WTC11 (cell line): ENCODE data around the gene CLCC1. TPM values are rescaled to one million over a fixed set of nuclear protein-coding genes. Genes with fewer than 3 reads are reported as not detected.

Experiments used
- ATAC-seq: fragments of 200-7000 bp; cut with Tn5 transposase; 2 replicates; pipeline ENCODE4 v1.10.0; 2021; ENCODE audit warnings: mild to moderate bottlenecking, moderate library complexity
- Bru-seq: library from RNA; stranded (reverse); fragments of 400-500 nt; gene quantifications from one replicate; lab custom pipeline; 2021; lab: Mats Ljungman, UMichigan
- CTCF ChIA-PET: fragments of 300-600 bp; sonication (Branson Sonifier 250); formaldehyde crosslinking; loops from one replicate; lab custom pipeline; 2021; ENCODE audit warnings: antibody characterized with exemption; lab: Charles Lee
- POLR2A ChIA-PET: fragments of 350-600 bp; sonication (Branson Sonifier 250); formaldehyde crosslinking; loops from one replicate; lab custom pipeline; 2021; ENCODE audit warnings: antibody characterized with exemption; lab: Charles Lee
- DNase-seq: peaks from one replicate; pipeline ENCODE4 v3.0.0; 2021; ENCODE audit warnings: low spot score
- H3K27ac Mint-ChIP-seq: 2 replicates; pipeline ENCODE4 v1.8.0; 2021; ENCODE audit warnings: mixed read lengths
- H3K27me3 Mint-ChIP-seq: 2 replicates; pipeline ENCODE4 v1.8.0; 2021; ENCODE audit warnings: low read depth, mild to moderate bottlenecking, moderate library complexity, mixed read lengths
- H3K36me3 Mint-ChIP-seq: 2 replicates; pipeline ENCODE4 v1.8.0; 2021; ENCODE audit warnings: mixed read lengths
- H3K4me1 Mint-ChIP-seq: 2 replicates; pipeline ENCODE4 v1.8.0; 2022; ENCODE audit warnings: mixed read lengths
- H3K4me3 Mint-ChIP-seq: 2 replicates; pipeline ENCODE4 v1.8.0; 2021; ENCODE audit warnings: mild to moderate bottlenecking, moderate library complexity, mixed read lengths
- H3K9me3 Mint-ChIP-seq: 2 replicates; pipeline ENCODE4 v1.8.0; 2021; ENCODE audit warnings: mixed read lengths
- ATF6 ChIP-seq: sonication (generic); formaldehyde crosslinking; IDR thresholded peaks from 2 replicates; pipeline ENCODE4 v1.8.1; 2023; ENCODE audit warnings: mild to moderate bottlenecking, missing genetic modification reagents
- CDX4 ChIP-seq: fragments of 250-450 bp; sonication (Bioruptor Pico); IDR thresholded peaks from 2 replicates; pipeline ENCODE4 v1.9.0; 2021; ENCODE audit warnings: moderate library complexity, mild to moderate bottlenecking, inconsistent platforms, borderline replicate concordance
- CREB1 ChIP-seq: sonication (generic); formaldehyde crosslinking; IDR thresholded peaks from 2 replicates; pipeline ENCODE4 v1.8.0; 2023; ENCODE audit warnings: mild to moderate bottlenecking, missing genetic modification reagents
- ERG ChIP-seq: fragments of 250-450 bp; sonication (Bioruptor Pico); IDR thresholded peaks from 2 replicates; pipeline ENCODE4 v1.8.0; 2021; ENCODE audit warnings: mild to moderate bottlenecking
- ESRRA ChIP-seq: sonication (generic); formaldehyde crosslinking; IDR thresholded peaks from 2 replicates; pipeline ENCODE4 v1.8.1; 2022; ENCODE audit warnings: mild to moderate bottlenecking, missing genetic modification reagents, borderline replicate concordance
- ETV6 ChIP-seq: sonication (generic); formaldehyde crosslinking; IDR thresholded peaks from 2 replicates; pipeline ENCODE4 v1.8.1; 2022; ENCODE audit warnings: mild to moderate bottlenecking, missing genetic modification reagents
- FOXJ3 ChIP-seq: sonication (generic); formaldehyde crosslinking; IDR thresholded peaks from 2 replicates; pipeline ENCODE4 v1.9.0; 2021; ENCODE audit warnings: missing genetic modification reagents, mild to moderate bottlenecking, borderline replicate concordance
- FOXP1 ChIP-seq: sonication (generic); formaldehyde crosslinking; IDR thresholded peaks from 2 replicates; pipeline ENCODE4 v1.8.0; 2022; ENCODE audit warnings: missing genetic modification reagents, mild to moderate bottlenecking, moderate library complexity, borderline replicate concordance
- GTF2I ChIP-seq: fragments of 250-450 bp; sonication (Bioruptor Pico); conservative IDR thresholded peaks from 2 replicates; pipeline ENCODE4 v1.4.0; 2021; ENCODE audit warnings: mild to moderate bottlenecking
- MYBL2 ChIP-seq: sonication (generic); formaldehyde crosslinking; IDR thresholded peaks from 2 replicates; pipeline ENCODE4 v1.8.1; 2023; ENCODE audit warnings: mild to moderate bottlenecking, moderate library complexity, missing genetic modification reagents
- RELA ChIP-seq: sonication (generic); formaldehyde crosslinking; IDR thresholded peaks from 2 replicates; pipeline ENCODE4 v1.8.1; 2022; ENCODE audit warnings: missing genetic modification reagents, mild to moderate bottlenecking, borderline replicate concordance
- SMAD3 ChIP-seq: sonication (generic); formaldehyde crosslinking; IDR thresholded peaks from 2 replicates; pipeline ENCODE4 v1.8.0; 2022; ENCODE audit warnings: missing genetic modification reagents, mild to moderate bottlenecking, borderline replicate concordance
- SOX15 ChIP-seq: fragments of 250-450 bp; sonication (Bioruptor Pico); IDR thresholded peaks from 2 replicates; pipeline ENCODE4 v1.9.0; 2021; ENCODE audit warnings: mild to moderate bottlenecking
- TEAD1 ChIP-seq: sonication (generic); formaldehyde crosslinking; IDR thresholded peaks from 2 replicates; pipeline ENCODE4 v1.8.0; 2022; ENCODE audit warnings: mild to moderate bottlenecking, missing genetic modification reagents
- TEAD4 ChIP-seq: sonication (generic); formaldehyde crosslinking; IDR thresholded peaks from 2 replicates; pipeline ENCODE4 v1.8.0; 2022; ENCODE audit warnings: mild to moderate bottlenecking, missing genetic modification reagents
- USF1 ChIP-seq: sonication (generic); formaldehyde crosslinking; IDR thresholded peaks from 2 replicates; pipeline ENCODE4 v1.8.0; 2022; ENCODE audit warnings: mild to moderate bottlenecking, missing genetic modification reagents
- ZBTB21 ChIP-seq: sonication (generic); formaldehyde crosslinking; IDR thresholded peaks from 2 replicates; pipeline ENCODE4 v1.8.1; 2023; ENCODE audit warnings: mild to moderate bottlenecking, missing genetic modification reagents, borderline replicate concordance
- ZNF219 ChIP-seq: sonication (generic); formaldehyde crosslinking; IDR thresholded peaks from 2 replicates; pipeline ENCODE4 v1.8.0; 2023; ENCODE audit warnings: missing genetic modification reagents, mild to moderate bottlenecking, borderline replicate concordance
- ZNF232 ChIP-seq: sonication (generic); formaldehyde crosslinking; IDR thresholded peaks from 2 replicates; pipeline ENCODE4 v1.8.0; 2022; ENCODE audit warnings: mild to moderate bottlenecking, missing genetic modification reagents
- ZNF423 ChIP-seq: fragments of 250-450 bp; sonication (Bioruptor Pico); IDR thresholded peaks from 2 replicates; pipeline ENCODE4 v2.1.2; 2022; ENCODE audit warnings: mild to moderate bottlenecking, moderate library complexity
- ZSCAN18 ChIP-seq: fragments of 250-450 bp; sonication (Bioruptor Pico); IDR thresholded peaks from 2 replicates; pipeline ENCODE4 v2.1.2; 2022; ENCODE audit warnings: mild to moderate bottlenecking, moderate library complexity
- long read RNA-seq, 3 experiments: library from RNA in 1 of 3; library from capped mRNA in 1 of 3; library from polyadenylated mRNA in 1 of 3; unstranded in 2 of 3; stranded (forward) in 1 of 3; transcript quantifications; one replicate each; pipeline ENCODE4 v2.0.0, GENCODE V29; 2021
- total RNA-seq: library from RNA; stranded (reverse); gene quantifications from 3 replicates; pipeline ENCODE4 v1.2.3, GENCODE V29; 2021
- TF ChIP-seq, protein P1 (sequence below): sonication (generic); formaldehyde crosslinking; IDR thresholded peaks from 2 replicates; pipeline ENCODE4 v1.8.1; 2023; ENCODE audit warnings: mild to moderate bottlenecking, missing genetic modification reagents, borderline replicate concordance
- TF ChIP-seq, protein P2 (sequence below): fragments of 250-450 bp; sonication (Bioruptor Pico); IDR thresholded peaks from 2 replicates; pipeline ENCODE4 v1.9.0; 2021; ENCODE audit warnings: mild to moderate bottlenecking

Gene CLCC1
- total RNA-seq: 25.1 to 27.4 TPM (median 25.7 TPM) in 3 replicates
- Bru-seq, nascent RNA: percentile 93 among the genes with signal in this experiment
- long read RNA-seq, experiment 1, full-length matches to known transcripts: 28 of 103 reads
- long read RNA-seq, experiment 1, partial matches to known transcripts: 10 of 103 reads
- long read RNA-seq, experiment 1, other reads (novel, unspliced or antisense): 65 of 103 reads
- long read RNA-seq, experiment 2, full-length matches to known transcripts: 3 of 24 reads
- long read RNA-seq, experiment 2, partial matches to known transcripts: 6 of 24 reads
- long read RNA-seq, experiment 2, other reads (novel, unspliced or antisense): 15 of 24 reads
- long read RNA-seq, experiment 3, full-length matches to known transcripts: 6 of 30 reads
- long read RNA-seq, experiment 3, partial matches to known transcripts: 3 of 30 reads
- long read RNA-seq, experiment 3, other reads (novel, unspliced or antisense): 21 of 30 reads

DNA sequence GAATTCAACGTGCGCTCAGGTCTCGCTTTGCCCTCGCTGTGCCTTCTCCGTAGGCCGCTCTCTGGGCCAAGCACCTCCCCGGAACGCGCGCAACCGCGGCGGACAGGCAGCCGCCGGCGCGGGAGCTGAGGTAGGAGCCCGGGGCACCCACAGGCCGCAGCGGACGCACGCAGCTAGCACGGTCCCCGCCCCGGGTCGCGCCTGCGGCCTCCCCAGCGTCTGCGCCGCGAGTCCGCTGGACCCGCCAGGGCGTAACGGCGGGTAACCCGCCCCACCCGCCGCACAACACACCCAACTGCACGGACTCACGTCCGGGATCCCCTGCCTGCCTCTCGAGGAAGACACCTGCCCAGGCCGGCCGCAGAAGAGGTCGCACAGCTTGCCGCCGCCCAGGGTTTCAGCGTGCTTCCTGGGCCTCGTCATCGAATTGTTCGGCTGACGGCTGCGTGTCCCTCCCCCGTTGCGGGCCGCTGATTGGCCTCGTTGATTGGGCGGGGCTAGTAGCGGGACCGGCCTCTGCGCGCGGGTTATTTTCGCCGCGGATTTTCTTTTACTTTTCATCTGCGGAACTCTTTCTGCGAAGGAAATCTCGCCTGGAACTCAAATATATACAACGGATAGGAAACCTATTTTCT lies at the start of gene CLCC1:
CLCC1 (minus strand) TSS at position 433 of the 635 bp plus-strand sequence. CDS start 13,047 bp downstream, outside the sequence.
- Mint-ChIP-seq H3K27ac (peak within 1 kb of the TSS; percentile 45), H3K27me3 (no peaks in the 10 kb centered on the region), H3K9me3 (no peaks in the 10 kb centered on the region), H3K4me1 (peaks cover 17% of the 10 kb centered on the region), H3K36me3 (no peaks in the 10 kb centered on the region), H3K4me3 (peak within 1 kb of the TSS; percentile 80)
- ChIA-PET POLR2A (interaction anchor here (0.7 kb wide), 1 partner anchor 293 kb away, joined by 4 read pairs; no protein-coding TSS in a partner anchor), CTCF (interaction anchor here (0.8 to 1.2 kb wide), 3 partner anchors 15 to 238 kb away, joined by 3 to 4 read pairs (median 3); no protein-coding TSS in a partner anchor)
- DNase-seq (peak; percentile 90), ATAC-seq (peak; percentile 95)
- TF ChIP-seq ETV6 (CRISPR knock-in tag): peak; percentile 86
- no peak for TF ChIP-seq ZSCAN18 (CRISPR knock-in tag)
- no peak for TF ChIP-seq GTF2I
- peak; percentile 84 for TF ChIP-seq FOXP1 (CRISPR knock-in tag)
- TF ChIP-seq ESRRA (CRISPR knock-in tag): no peak
- TF ChIP-seq ATF6 (CRISPR knock-in tag): no peak
- no peak for TF ChIP-seq ERG (CRISPR knock-in tag)
- peak; percentile 62; the same call in 1 of the 2 replicates for TF ChIP-seq ZNF219 (CRISPR knock-in tag)
- no peak for TF ChIP-seq USF1 (CRISPR knock-in tag)
- TF ChIP-seq, protein P1, sequence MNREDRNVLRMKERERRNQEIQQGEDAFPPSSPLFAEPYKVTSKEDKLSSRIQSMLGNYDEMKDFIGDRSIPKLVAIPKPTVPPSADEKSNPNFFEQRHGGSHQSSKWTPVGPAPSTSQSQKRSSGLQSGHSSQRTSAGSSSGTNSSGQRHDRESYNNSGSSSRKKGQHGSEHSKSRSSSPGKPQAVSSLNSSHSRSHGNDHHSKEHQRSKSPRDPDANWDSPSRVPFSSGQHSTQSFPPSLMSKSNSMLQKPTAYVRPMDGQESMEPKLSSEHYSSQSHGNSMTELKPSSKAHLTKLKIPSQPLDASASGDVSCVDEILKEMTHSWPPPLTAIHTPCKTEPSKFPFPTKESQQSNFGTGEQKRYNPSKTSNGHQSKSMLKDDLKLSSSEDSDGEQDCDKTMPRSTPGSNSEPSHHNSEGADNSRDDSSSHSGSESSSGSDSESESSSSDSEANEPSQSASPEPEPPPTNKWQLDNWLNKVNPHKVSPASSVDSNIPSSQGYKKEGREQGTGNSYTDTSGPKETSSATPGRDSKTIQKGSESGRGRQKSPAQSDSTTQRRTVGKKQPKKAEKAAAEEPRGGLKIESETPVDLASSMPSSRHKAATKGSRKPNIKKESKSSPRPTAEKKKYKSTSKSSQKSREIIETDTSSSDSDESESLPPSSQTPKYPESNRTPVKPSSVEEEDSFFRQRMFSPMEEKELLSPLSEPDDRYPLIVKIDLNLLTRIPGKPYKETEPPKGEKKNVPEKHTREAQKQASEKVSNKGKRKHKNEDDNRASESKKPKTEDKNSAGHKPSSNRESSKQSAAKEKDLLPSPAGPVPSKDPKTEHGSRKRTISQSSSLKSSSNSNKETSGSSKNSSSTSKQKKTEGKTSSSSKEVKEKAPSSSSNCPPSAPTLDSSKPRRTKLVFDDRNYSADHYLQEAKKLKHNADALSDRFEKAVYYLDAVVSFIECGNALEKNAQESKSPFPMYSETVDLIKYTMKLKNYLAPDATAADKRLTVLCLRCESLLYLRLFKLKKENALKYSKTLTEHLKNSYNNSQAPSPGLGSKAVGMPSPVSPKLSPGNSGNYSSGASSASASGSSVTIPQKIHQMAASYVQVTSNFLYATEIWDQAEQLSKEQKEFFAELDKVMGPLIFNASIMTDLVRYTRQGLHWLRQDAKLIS: no peak
- no peak for TF ChIP-seq CDX4 (CRISPR knock-in tag)
- no peak; the same call in 1 of the 2 replicates for TF ChIP-seq RELA (CRISPR knock-in tag)
- no peak for TF ChIP-seq SOX15 (CRISPR knock-in tag)
- TF ChIP-seq MYBL2: 0 out of 2 replicates have a peak, but pooled peaks have one; percentile 53
- no peak for TF ChIP-seq CREB1 (CRISPR knock-in tag)
- peak; percentile 38; the same call in 1 of the 2 replicates for TF ChIP-seq ZNF423
- TF ChIP-seq, protein P2, sequence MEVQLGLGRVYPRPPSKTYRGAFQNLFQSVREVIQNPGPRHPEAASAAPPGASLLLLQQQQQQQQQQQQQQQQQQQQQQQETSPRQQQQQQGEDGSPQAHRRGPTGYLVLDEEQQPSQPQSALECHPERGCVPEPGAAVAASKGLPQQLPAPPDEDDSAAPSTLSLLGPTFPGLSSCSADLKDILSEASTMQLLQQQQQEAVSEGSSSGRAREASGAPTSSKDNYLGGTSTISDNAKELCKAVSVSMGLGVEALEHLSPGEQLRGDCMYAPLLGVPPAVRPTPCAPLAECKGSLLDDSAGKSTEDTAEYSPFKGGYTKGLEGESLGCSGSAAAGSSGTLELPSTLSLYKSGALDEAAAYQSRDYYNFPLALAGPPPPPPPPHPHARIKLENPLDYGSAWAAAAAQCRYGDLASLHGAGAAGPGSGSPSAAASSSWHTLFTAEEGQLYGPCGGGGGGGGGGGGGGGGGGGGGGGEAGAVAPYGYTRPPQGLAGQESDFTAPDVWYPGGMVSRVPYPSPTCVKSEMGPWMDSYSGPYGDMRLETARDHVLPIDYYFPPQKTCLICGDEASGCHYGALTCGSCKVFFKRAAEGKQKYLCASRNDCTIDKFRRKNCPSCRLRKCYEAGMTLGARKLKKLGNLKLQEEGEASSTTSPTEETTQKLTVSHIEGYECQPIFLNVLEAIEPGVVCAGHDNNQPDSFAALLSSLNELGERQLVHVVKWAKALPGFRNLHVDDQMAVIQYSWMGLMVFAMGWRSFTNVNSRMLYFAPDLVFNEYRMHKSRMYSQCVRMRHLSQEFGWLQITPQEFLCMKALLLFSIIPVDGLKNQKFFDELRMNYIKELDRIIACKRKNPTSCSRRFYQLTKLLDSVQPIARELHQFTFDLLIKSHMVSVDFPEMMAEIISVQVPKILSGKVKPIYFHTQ: no peak
- TF ChIP-seq TEAD4 (CRISPR knock-in tag): no peak
- no peak for TF ChIP-seq ZBTB21
- peak; percentile 65 for TF ChIP-seq TEAD1 (CRISPR knock-in tag)
- 0 out of 2 replicates have a peak, but pooled peaks have one; percentile 74 for TF ChIP-seq ZNF232 (CRISPR knock-in tag)
- TF ChIP-seq FOXJ3 (CRISPR knock-in tag): no peak
- TF ChIP-seq SMAD3 (CRISPR knock-in tag): peak; percentile 65; the same call in 1 of the 2 replicates
